Measurements from ENCODE around the gene NEU1.

The NEU1 gene

GRCh38 chr6:31901953-31902643, 39.5 kb upstream of the NEU1 start, which contains the start of gene ZBTB12:
Gene ZBTB12 (minus strand): TSS chr6:31902086. CDS start chr6:31901305, 781 bp downstream.
- peak; percentile 76 for ATAC-seq
- TF ChIP-seq TOX (CRISPR knock-in tag; IDR thresholded peaks at IDR 0.05; ENCODE audit: borderline replicate concordance) (no peak), BACH2 (CRISPR knock-in tag; IDR thresholded peaks at IDR 0.05; ENCODE audit: borderline replicate concordance) (no peak), OSR1 (CRISPR knock-in tag; IDR thresholded peaks at IDR 0.05) (no peak), ZNF70 (CRISPR knock-in tag; IDR thresholded peaks at IDR 0.05) (no peak), ZNF565 (CRISPR knock-in tag; conservative IDR thresholded peaks at IDR 0.05; ENCODE audit: low read depth) (no peak), ZC3H10 (CRISPR knock-in tag; IDR thresholded peaks at IDR 0.05) (no peak), RARB (CRISPR knock-in tag; IDR thresholded peaks at IDR 0.05) (no peak), ARNTL (CRISPR knock-in tag; IDR thresholded peaks at IDR 0.05; ENCODE audit: borderline replicate concordance, low read depth) (no peak), SNAI2 (CRISPR knock-in tag; IDR thresholded peaks at IDR 0.05) (peak; percentile 62; the same call in 1 of the 2 replicates), PATZ1 (CRISPR knock-in tag; IDR thresholded peaks at IDR 0.05; ENCODE audit: borderline replicate concordance) (peak; percentile 20; the same call in 1 of the 2 replicates), ZFP30 (CRISPR knock-in tag; IDR thresholded peaks at IDR 0.05) (no peak), TCF4 (CRISPR knock-in tag; IDR thresholded peaks at IDR 0.05; ENCODE audit: borderline replicate concordance) (no peak), CREB5 (CRISPR knock-in tag; IDR thresholded peaks at IDR 0.05; ENCODE audit: low read depth) (no peak), ESRRG (CRISPR knock-in tag; IDR thresholded peaks at IDR 0.05) (no peak), ZNF8 (CRISPR knock-in tag; IDR thresholded peaks at IDR 0.05) (no peak), PPARA (CRISPR knock-in tag; IDR thresholded peaks at IDR 0.05; ENCODE audit: borderline replicate concordance) (no peak), CSDC2 (CRISPR knock-in tag; IDR thresholded peaks at IDR 0.05) (no peak), CSRNP3 (CRISPR knock-in tag; IDR thresholded peaks at IDR 0.05) (no peak), ZFP3 (CRISPR knock-in tag; IDR thresholded peaks at IDR 0.05) (no peak), ISL1 (CRISPR knock-in tag; IDR thresholded peaks at IDR 0.05) (no peak)
- TF ChIP-seq, protein P1, sequence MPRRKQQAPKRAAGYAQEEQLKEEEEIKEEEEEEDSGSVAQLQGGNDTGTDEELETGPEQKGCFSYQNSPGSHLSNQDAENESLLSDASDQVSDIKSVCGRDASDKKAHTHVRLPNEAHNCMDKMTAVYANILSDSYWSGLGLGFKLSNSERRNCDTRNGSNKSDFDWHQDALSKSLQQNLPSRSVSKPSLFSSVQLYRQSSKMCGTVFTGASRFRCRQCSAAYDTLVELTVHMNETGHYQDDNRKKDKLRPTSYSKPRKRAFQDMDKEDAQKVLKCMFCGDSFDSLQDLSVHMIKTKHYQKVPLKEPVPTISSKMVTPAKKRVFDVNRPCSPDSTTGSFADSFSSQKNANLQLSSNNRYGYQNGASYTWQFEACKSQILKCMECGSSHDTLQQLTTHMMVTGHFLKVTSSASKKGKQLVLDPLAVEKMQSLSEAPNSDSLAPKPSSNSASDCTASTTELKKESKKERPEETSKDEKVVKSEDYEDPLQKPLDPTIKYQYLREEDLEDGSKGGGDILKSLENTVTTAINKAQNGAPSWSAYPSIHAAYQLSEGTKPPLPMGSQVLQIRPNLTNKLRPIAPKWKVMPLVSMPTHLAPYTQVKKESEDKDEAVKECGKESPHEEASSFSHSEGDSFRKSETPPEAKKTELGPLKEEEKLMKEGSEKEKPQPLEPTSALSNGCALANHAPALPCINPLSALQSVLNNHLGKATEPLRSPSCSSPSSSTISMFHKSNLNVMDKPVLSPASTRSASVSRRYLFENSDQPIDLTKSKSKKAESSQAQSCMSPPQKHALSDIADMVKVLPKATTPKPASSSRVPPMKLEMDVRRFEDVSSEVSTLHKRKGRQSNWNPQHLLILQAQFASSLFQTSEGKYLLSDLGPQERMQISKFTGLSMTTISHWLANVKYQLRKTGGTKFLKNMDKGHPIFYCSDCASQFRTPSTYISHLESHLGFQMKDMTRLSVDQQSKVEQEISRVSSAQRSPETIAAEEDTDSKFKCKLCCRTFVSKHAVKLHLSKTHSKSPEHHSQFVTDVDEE (CRISPR knock-in tag; IDR thresholded peaks at IDR 0.05), result peak; percentile 71; the same call in 1 of the 2 replicates
- TF ChIP-seq, protein P2, sequence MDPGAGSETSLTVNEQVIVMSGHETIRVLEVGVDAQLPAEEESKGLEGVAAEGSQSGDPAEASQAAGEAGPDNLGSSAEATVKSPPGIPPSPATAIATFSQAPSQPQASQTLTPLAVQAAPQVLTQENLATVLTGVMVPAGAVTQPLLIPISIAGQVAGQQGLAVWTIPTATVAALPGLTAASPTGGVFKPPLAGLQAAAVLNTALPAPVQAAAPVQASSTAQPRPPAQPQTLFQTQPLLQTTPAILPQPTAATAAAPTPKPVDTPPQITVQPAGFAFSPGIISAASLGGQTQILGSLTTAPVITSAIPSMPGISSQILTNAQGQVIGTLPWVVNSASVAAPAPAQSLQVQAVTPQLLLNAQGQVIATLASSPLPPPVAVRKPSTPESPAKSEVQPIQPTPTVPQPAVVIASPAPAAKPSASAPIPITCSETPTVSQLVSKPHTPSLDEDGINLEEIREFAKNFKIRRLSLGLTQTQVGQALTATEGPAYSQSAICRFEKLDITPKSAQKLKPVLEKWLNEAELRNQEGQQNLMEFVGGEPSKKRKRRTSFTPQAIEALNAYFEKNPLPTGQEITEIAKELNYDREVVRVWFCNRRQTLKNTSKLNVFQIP (CRISPR knock-in tag; IDR thresholded peaks at IDR 0.05; ENCODE audit: borderline replicate concordance, low read depth), result no peak

DNA sequence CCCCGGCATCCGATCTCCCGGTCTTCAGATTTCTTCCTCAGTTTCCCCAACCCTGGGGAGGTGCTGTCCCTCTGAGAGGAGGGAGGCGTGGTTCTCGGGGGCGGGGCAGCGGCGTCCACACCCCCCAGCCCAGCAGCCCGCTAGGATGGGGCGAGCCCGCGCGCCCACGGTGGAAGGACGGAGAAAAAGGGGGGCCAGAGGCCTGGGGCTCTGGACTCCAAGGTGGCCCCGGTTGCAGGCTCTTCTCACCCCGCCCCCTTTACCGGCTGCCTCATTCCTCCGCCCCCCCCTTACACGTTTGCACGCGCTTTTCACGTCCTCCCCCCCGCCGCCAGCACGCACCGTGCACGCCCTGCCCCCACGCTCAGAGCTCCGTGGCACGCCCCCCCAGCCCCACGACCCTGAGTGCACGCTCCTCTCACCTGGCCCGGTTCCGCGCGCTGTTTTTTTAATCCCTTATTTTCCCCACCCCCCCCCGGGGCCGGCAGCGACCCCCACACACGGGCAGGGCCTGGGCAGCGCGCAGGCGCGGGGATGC, 38.9 kb upstream of the NEU1 start:
- peak; percentile 14; the same call in 2 of the 3 replicates for ATAC-seq
- no peak for TF ChIP-seq GLIS3 (CRISPR knock-in tag; IDR thresholded peaks at IDR 0.05)
- TF ChIP-seq CSRNP3 (CRISPR knock-in tag; IDR thresholded peaks at IDR 0.05), result no peak
- TF ChIP-seq PATZ1 (CRISPR knock-in tag; IDR thresholded peaks at IDR 0.05; ENCODE audit: borderline replicate concordance), result 0 out of 2 replicates have a peak, but pooled peaks have one; percentile 27
- TF ChIP-seq CSDC2 (CRISPR knock-in tag; IDR thresholded peaks at IDR 0.05), result no peak
- no peak for TF ChIP-seq ZNF565 (CRISPR knock-in tag; conservative IDR thresholded peaks at IDR 0.05; ENCODE audit: low read depth)
- no peak for TF ChIP-seq SNAI2 (CRISPR knock-in tag; IDR thresholded peaks at IDR 0.05)
- TF ChIP-seq PPARA (CRISPR knock-in tag; IDR thresholded peaks at IDR 0.05; ENCODE audit: borderline replicate concordance), result no peak
